K562 (cell line): ENCODE results near the gene PFKP. TPM values are rescaled to one million over a fixed set of nuclear protein-coding genes. Genes with fewer than 3 reads are reported as not detected.
A peak's percentile ranks its signal among the peaks of the same experiment; 100 is the strongest.

Source experiments
- ATAC-seq: fragments of 200-7000 bp; cut with Tn5 transposase; 3 replicates; pipeline ENCODE4 v1.9.1; 2020; ENCODE audit warnings: moderate library complexity
- BruUV-seq: library from RNA; stranded (reverse); fragments of 400-500 nt; replicated peaks from 2 replicates; lab custom pipeline; 2021; lab: Mats Ljungman, UMichigan
- CTCF ChIA-PET: fragments of 300-600 bp; formaldehyde crosslinking; extraction: SDS; loops from one replicate; lab custom pipeline; 2021; ENCODE audit warnings: low intra/inter-chr PET ratio; lab: Yijun Ruan, JAX
- POLR2A ChIA-PET: fragments of 300-600, 350-650 bp; sonication (Branson Sonifier 250); formaldehyde crosslinking; extraction: SDS; loops from one replicate; lab custom pipeline; 2021; ENCODE audit warnings: antibody characterized with exemption, inconsistent platforms; lab: Yijun Ruan, JAX
- DNase-seq, 4 experiments: peaks; one replicate each; pipeline versions ENCODE4 v3.0.0 to v3.0.0-alpha.2; 2011 to 2018; ENCODE audit warnings: low spot score in 3 of 4, mixed read lengths in 3 of 4; ENCODE audit errors: extremely low read depth in 1 of 4
- FAIRE-seq: peaks from 2 replicates; lab custom pipeline; 2011; peaks lifted over from hg19 to GRCh38; lab: Jason Lieb, UNC
- H2AFZ ChIP-seq: 2 replicates; pipeline ENCODE4 v1.6.0; 2011; ENCODE audit warnings: low read depth, low read length, control low read depth, inconsistent platforms
- H3K27ac ChIP-seq: fragments of 200-600 bp; 3 replicates; pipeline ENCODE4 v1.8.0; 2011; ENCODE audit warnings: low read depth, mild to moderate bottlenecking, control low read depth, inconsistent platforms, low read length, moderate library complexity, mixed read lengths; ENCODE audit errors: extremely low read depth
- H3K27me3 ChIP-seq, 2 experiments: fragments of 300-600 bp in 1 of 2; 2 replicates in 1 of 2; 3 replicates in 1 of 2; pipeline versions ENCODE4 v1.6.0 to v1.8.0; 2011; ENCODE audit warnings: inconsistent platforms in 2 of 2, low read length in 2 of 2, mild to moderate bottlenecking in 1 of 2, mixed read lengths in 1 of 2, moderate library complexity in 1 of 2; ENCODE audit not compliant: control insufficient read depth in 2 of 2, insufficient read depth in 2 of 2
- H3K36me3 ChIP-seq: fragments of 300-600 bp; 3 replicates; pipeline ENCODE4 v1.8.0; 2011; ENCODE audit warnings: mild to moderate bottlenecking, low read length, inconsistent platforms; ENCODE audit not compliant: control insufficient read depth, insufficient read depth
- H3K4me1 ChIP-seq, 2 experiments: fragments of 200-600 bp in 1 of 2; replicated peaks in 1 of 2; 2 replicates in 1 of 2; 3 replicates in 1 of 2; pipeline versions ENCODE4 v1.5.1 to v1.8.0; 2011; ENCODE audit warnings: inconsistent platforms in 2 of 2, low read length in 2 of 2, mild to moderate bottlenecking in 1 of 2, mixed read lengths in 1 of 2, moderate library complexity in 1 of 2; ENCODE audit not compliant: control insufficient read depth in 2 of 2, insufficient read depth in 2 of 2
- H3K4me2 ChIP-seq: 2 replicates; pipeline ENCODE4 v1.6.1; 2011; ENCODE audit warnings: low read length, control low read depth, inconsistent platforms, mixed read lengths; ENCODE audit not compliant: insufficient read depth
- H3K4me3 ChIP-seq: fragments of 200-600 bp; sonication (generic), shearing (Covaris generic); 2 replicates; pipeline ENCODE4 v1.5.1; 2016; ENCODE audit warnings: control low read depth, inconsistent platforms
- H3K79me2 ChIP-seq: fragments of 200-600 bp; 3 replicates; pipeline ENCODE4 v1.8.0; 2011; ENCODE audit warnings: low read length, inconsistent platforms; ENCODE audit not compliant: control insufficient read depth, insufficient read depth
- H3K9ac ChIP-seq, 2 experiments: 2 replicates each; pipeline versions ENCODE4 v1.6.0 to v1.6.1; 2011; ENCODE audit warnings: low read depth in 2 of 2, low read length in 2 of 2, control low read depth in 1 of 2, inconsistent platforms in 1 of 2, mild to moderate bottlenecking in 1 of 2, mixed read lengths in 1 of 2; ENCODE audit not compliant: insufficient read depth in 1 of 2
- H3K9me1 ChIP-seq: one replicate; pipeline ENCODE4 v1.6.0; 2011; ENCODE audit warnings: inconsistent platforms, mild to moderate bottlenecking, low read length, moderate library complexity; ENCODE audit not compliant: control insufficient read depth, insufficient read depth
- H3K9me3 ChIP-seq: replicated peaks from 2 replicates; pipeline ENCODE4 v1.5.1; 2011; ENCODE audit warnings: low read depth, low read length, inconsistent platforms; ENCODE audit not compliant: control insufficient read depth, insufficient read depth
- H4K20me1 ChIP-seq: replicated peaks from 2 replicates; pipeline ENCODE4 v1.6.1; 2011; ENCODE audit warnings: low read length, inconsistent platforms, mixed read lengths; ENCODE audit not compliant: control insufficient read depth, insufficient read depth
- FOXM1 ChIP-seq, 2 experiments: fragments of 450-650 bp in 1 of 2; sonication (generic) in 1 of 2; formaldehyde crosslinking in 1 of 2; IDR thresholded peaks; 2 replicates each; pipeline versions ENCODE4 v1.6.1 to v1.9.0; 2017 to 2022; ENCODE audit warnings: low read depth in 2 of 2, mild to moderate bottlenecking in 2 of 2, missing genetic modification reagents in 1 of 2, moderate library complexity in 1 of 2
- MYBL2 ChIP-seq, 2 experiments: fragments of 450-650 bp in 1 of 2; sonication (generic) in 1 of 2; formaldehyde crosslinking in 1 of 2; IDR thresholded peaks; 2 replicates each; pipeline versions ENCODE4 v1.6.1 to v1.8.1; 2017 to 2022; ENCODE audit warnings: borderline replicate concordance in 1 of 2, inconsistent platforms in 1 of 2, low read depth in 1 of 2, mild to moderate bottlenecking in 1 of 2, missing genetic modification reagents in 1 of 2, moderate library complexity in 1 of 2
- PRDM10 ChIP-seq: fragments of 450-650 bp; IDR thresholded peaks from 2 replicates; pipeline ENCODE4 v1.6.1; 2018; ENCODE audit not compliant: partially characterized antibody
- RFX1 ChIP-seq: fragments of 450-650 bp; IDR thresholded peaks from 2 replicates; pipeline ENCODE4 v1.6.1; 2016; ENCODE audit warnings: mild to moderate bottlenecking, moderate library complexity
- WGBS: fragments of 100-300 bp; shearing (Covaris generic); methylation state at CpG from one replicate; pipeline ENCODE4 v1.1.6; 2016; ENCODE audit warnings: low coverage, mixed read lengths; ENCODE audit not compliant: insufficient coverage; ENCODE audit errors: missing lambda C conversion rate; 5-methylcytosine and 5-hydroxymethylcytosine counted together
- in situ Hi-C: fragments of 300-500 bp; cut with MboI; formaldehyde crosslinking; loops from 4 replicates; pipeline ENCODE4 v1.15.0; 2018; ENCODE audit warnings: inconsistent platforms, mixed read lengths
- intact Hi-C: fragments of 100-400 bp; cut with micrococcal nuclease; formaldehyde crosslinking; loops from 2 replicates; pipeline ENCODE4 v1.14.2; 2022
- polyA plus RNA-seq, 8 experiments: library from polyadenylated mRNA; depleted of rRNA in 4 of 8; stranded (reverse) in 5 of 8; unstranded in 3 of 8; fragments of >200 nt; fragmentation: Nextera tagmentation in 2 of 8; fragmentation: Illumina TruSeq in 1 of 8; extraction: Ambion mirVana in 2 of 8; extraction: Trizol in 1 of 8; gene quantifications; 2 replicates each; pipeline versions ENCODE4 v1.2.1 to v1.2.3, GENCODE V29; 2011 to 2014; ENCODE audit warnings: inconsistent platforms in 1 of 8, missing spikeins in 1 of 8
- total RNA-seq, 7 experiments: library from RNA; depleted of rRNA in 6 of 7; stranded (reverse); fragments of >200 nt in 6 of 7; fragmentation: Illumina TruSeq in 2 of 7; extraction: Trizol in 2 of 7; gene quantifications; 2 replicates each; pipeline versions ENCODE4 v1.2.1 to v1.2.3, GENCODE V29; 2011 to 2021; ENCODE audit warnings: low replicate concordance in 1 of 7
- TF ChIP-seq, protein P1 (sequence below): fragments of 250-450 bp; sonication (Bioruptor Pico); IDR thresholded peaks from 2 replicates; pipeline ENCODE4 v1.5.0; 2022; ENCODE audit warnings: mild to moderate bottlenecking

Gene PFKP
- total and polyA plus RNA-seq, 9 of the 15 experiments (the other 6 are each of a cell fraction or from before 2014, with no cell fraction given): 23.5 to 116 (median 62.1) TPM

GRCh38 chr10:3051692-3052091 lies 15.7 kb upstream of the PFKP start:
- WGBS: 45% methylated on average over 5 of the region's 5 CpGs
- in situ Hi-C loops: no loop called here
- TF ChIP-seq MYBL2 (IDR thresholded peaks at IDR 0.05; ENCODE audit: low read depth): peak; percentile 72
- TF ChIP-seq MYBL2 (CRISPR knock-in tag; IDR thresholded peaks at IDR 0.05; ENCODE audit: borderline replicate concordance): no peak
- TF ChIP-seq, protein P1, sequence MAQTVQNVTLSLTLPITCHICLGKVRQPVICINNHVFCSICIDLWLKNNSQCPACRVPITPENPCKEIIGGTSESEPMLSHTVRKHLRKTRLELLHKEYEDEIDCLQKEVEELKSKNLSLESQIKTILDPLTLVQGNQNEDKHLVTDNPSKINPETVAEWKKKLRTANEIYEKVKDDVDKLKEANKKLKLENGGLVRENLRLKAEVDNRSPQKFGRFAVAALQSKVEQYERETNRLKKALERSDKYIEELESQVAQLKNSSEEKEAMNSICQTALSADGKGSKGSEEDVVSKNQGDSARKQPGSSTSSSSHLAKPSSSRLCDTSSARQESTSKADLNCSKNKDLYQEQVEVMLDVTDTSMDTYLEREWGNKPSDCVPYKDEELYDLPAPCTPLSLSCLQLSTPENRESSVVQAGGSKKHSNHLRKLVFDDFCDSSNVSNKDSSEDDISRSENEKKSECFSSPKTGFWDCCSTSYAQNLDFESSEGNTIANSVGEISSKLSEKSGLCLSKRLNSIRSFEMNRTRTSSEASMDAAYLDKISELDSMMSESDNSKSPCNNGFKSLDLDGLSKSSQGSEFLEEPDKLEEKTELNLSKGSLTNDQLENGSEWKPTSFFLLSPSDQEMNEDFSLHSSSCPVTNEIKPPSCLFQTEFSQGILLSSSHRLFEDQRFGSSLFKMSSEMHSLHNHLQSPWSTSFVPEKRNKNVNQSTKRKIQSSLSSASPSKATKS (CRISPR knock-in tag): no peak
- TF ChIP-seq FOXM1 (IDR thresholded peaks at IDR 0.05; ENCODE audit: low read depth): peak; percentile 71
- no peak for TF ChIP-seq FOXM1 (CRISPR knock-in tag; IDR thresholded peaks at IDR 0.05; ENCODE audit: low read depth)
- peak; percentile 84 for TF ChIP-seq PRDM10
- peak; percentile 66 for TF ChIP-seq RFX1

More at GRCh38 chr10:3051692-3052091, 15.7 kb upstream of the PFKP start:
- Histone ChIP-seq H3K27ac (no peak overlapping the region), H3K4me1 (peaks cover 5 to 24% of the 10 kb centered on the region in 2 experiments), H3K4me2 (peak overlapping the region; percentile 14; the same call in 1 of the 2 replicates), H3K79me2 (no peaks in the 10 kb centered on the region), H3K9me3 (no peaks in the 10 kb centered on the region), H3K36me3 (no peaks in the 10 kb centered on the region), H3K27me3 (peaks cover 0 to 2% of the 10 kb centered on the region in 2 experiments; a peak in 3 of 5 replicates), H2AFZ (peak overlapping the region; percentile 22), H3K9ac (no peak overlapping the region), H4K20me1 (no peaks in the 10 kb centered on the region), H3K4me3 (no peak overlapping the region), H3K9me1 (no peaks in the 10 kb centered on the region)
- POLR2A ChIA-PET: interaction anchor here (0.7 kb wide), 1 partner anchor 145 kb away, joined by 3 read pairs; no protein-coding TSS in a partner anchor
- intact Hi-C loops: no loop called here
- DNase-seq: no peak
- FAIRE-seq: peak; percentile 11
- CTCF ChIA-PET: no interaction called here
- no TSS peak for BruUV-seq
- ATAC-seq: peak; percentile 38
